HepG2 (cell line): ENCODE measurements around the gene NTF3. TPM values are rescaled to one million over a fixed set of nuclear protein-coding genes. Genes with fewer than 3 reads are reported as not detected.

ENCODE experiments used
- ATAC-seq: fragments of 200-7000 bp; cut with Tn5 transposase; 3 replicates; pipeline ENCODE4 v1.9.1; 2020; ENCODE audit warnings: mild to moderate bottlenecking, moderate library complexity
- BruUV-seq: library from RNA; stranded (reverse); fragments of 400-500 nt; replicated peaks from 2 replicates; lab custom pipeline; 2021; lab: Mats Ljungman, UMichigan
- CTCF ChIA-PET: fragments of 300-600 bp; formaldehyde crosslinking; extraction: SDS; loops from one replicate; lab custom pipeline; 2021; ENCODE audit warnings: low total read pairs, inconsistent platforms, low intra/inter-chr PET ratio; lab: Yijun Ruan, JAX
- POLR2A ChIA-PET: fragments of 350-600 bp; sonication (Branson Sonifier 250); formaldehyde crosslinking; loops from one replicate; lab custom pipeline; 2020; ENCODE audit warnings: antibody characterized with exemption, inconsistent platforms; lab: Yijun Ruan, JAX
- DNase-seq: peaks from one replicate; pipeline ENCODE4 v3.0.0-alpha.2; 2015; ENCODE audit warnings: low spot score
- FAIRE-seq: peaks from 3 replicates; lab custom pipeline; 2011; peaks lifted over from hg19 to GRCh38; lab: Jason Lieb, UNC
- H2AFZ ChIP-seq: one replicate; pipeline ENCODE4 v1.6.1; 2011; ENCODE audit warnings: low read length, inconsistent platforms
- H3K27ac ChIP-seq: fragments of 300-600 bp; 3 replicates; pipeline ENCODE4 v1.8.0; 2011; ENCODE audit warnings: mixed run types, mild to moderate bottlenecking, mixed read lengths, low read length, inconsistent platforms; ENCODE audit not compliant: insufficient read depth; ENCODE audit errors: extremely low read length
- H3K27me3 ChIP-seq, 2 experiments: fragments of 200-600 bp in 1 of 2; 2 replicates in 1 of 2; 3 replicates in 1 of 2; pipeline versions ENCODE4 v1.6.0 to v1.8.0; 2011; ENCODE audit warnings: low read length in 2 of 2, mild to moderate bottlenecking in 2 of 2, moderate library complexity in 2 of 2, inconsistent platforms in 1 of 2; ENCODE audit not compliant: insufficient read depth in 2 of 2, control insufficient read depth in 1 of 2
- H3K36me3 ChIP-seq, 2 experiments: fragments of 200-600 bp in 1 of 2; replicated peaks in 1 of 2; 2 replicates in 1 of 2; 3 replicates in 1 of 2; pipeline versions ENCODE4 v1.5.1 to v1.8.0; 2011; ENCODE audit warnings: low read length in 2 of 2, inconsistent platforms in 1 of 2; ENCODE audit not compliant: insufficient read depth in 2 of 2, control insufficient read depth in 1 of 2
- H3K4me1 ChIP-seq: 2 replicates; pipeline ENCODE4 v1.5.1; 2012; ENCODE audit warnings: low read length, inconsistent platforms; ENCODE audit not compliant: insufficient read depth
- H3K4me2 ChIP-seq: 2 replicates; pipeline ENCODE4 v1.6.0; 2011; ENCODE audit warnings: low read depth, low read length, inconsistent platforms
- H3K4me3 ChIP-seq, 3 experiments: fragments of 200-600 bp in 1 of 3; sonication (generic), shearing (Covaris generic) in 1 of 3; replicated peaks in 1 of 3; 2 replicates each; pipeline ENCODE4 v1.5.1; 2011 to 2016; ENCODE audit warnings: low read length in 3 of 3, inconsistent platforms in 2 of 3, low read depth in 2 of 3, mild to moderate bottlenecking in 2 of 3, control low read depth in 1 of 3, mixed read lengths in 1 of 3; ENCODE audit not compliant: insufficient read depth in 1 of 3
- H3K79me2 ChIP-seq: one replicate; pipeline ENCODE4 v1.6.1; 2011; ENCODE audit warnings: low read length, inconsistent platforms; ENCODE audit not compliant: insufficient read depth
- H3K9ac ChIP-seq: 2 replicates; pipeline ENCODE4 v1.6.0; 2011; ENCODE audit warnings: mild to moderate bottlenecking, low read depth, low read length, inconsistent platforms; ENCODE audit not compliant: insufficient read depth
- H3K9me3 ChIP-seq: 2 replicates; pipeline ENCODE4 v1.5.1; 2012; ENCODE audit warnings: mild to moderate bottlenecking, low read length
- H4K20me1 ChIP-seq: 2 replicates; pipeline ENCODE4 v1.6.0; 2011; ENCODE audit warnings: inconsistent platforms, mild to moderate bottlenecking, low read length, moderate library complexity; ENCODE audit not compliant: insufficient read depth
- ARID2 ChIP-seq: sonication (generic); formaldehyde crosslinking; IDR thresholded peaks from 2 replicates; pipeline ENCODE4 v1.8.1; 2022; ENCODE audit warnings: mild to moderate bottlenecking, missing genetic modification reagents, borderline replicate concordance
- ATF5 ChIP-seq: sonication (generic); formaldehyde crosslinking; IDR thresholded peaks from 2 replicates; pipeline ENCODE4 v1.4.0; 2020; ENCODE audit warnings: mild to moderate bottlenecking, low read depth, missing genetic modification reagents
- BORCS8-MEF2B ChIP-seq: sonication (generic); formaldehyde crosslinking; IDR thresholded peaks from 2 replicates; pipeline ENCODE4 v1.8.0; 2022; ENCODE audit warnings: mild to moderate bottlenecking, missing genetic modification reagents
- BRF2 ChIP-seq: sonication (generic); formaldehyde crosslinking; IDR thresholded peaks from 2 replicates; pipeline ENCODE4 v1.8.1; 2022; ENCODE audit warnings: mild to moderate bottlenecking, missing genetic modification reagents
- FOSL1 ChIP-seq: sonication (generic); formaldehyde crosslinking; IDR thresholded peaks from 2 replicates; pipeline ENCODE4 v1.9.0; 2021; ENCODE audit warnings: missing genetic modification reagents, borderline replicate concordance
- NPAS2 ChIP-seq: sonication (generic); formaldehyde crosslinking; IDR thresholded peaks from 2 replicates; pipeline ENCODE4 v1.8.0; 2022; ENCODE audit warnings: mild to moderate bottlenecking, missing genetic modification reagents, borderline replicate concordance
- SP1 ChIP-seq, 2 experiments: fragments of 450-650 bp in 1 of 2; sonication (generic) in 1 of 2; formaldehyde crosslinking in 1 of 2; IDR thresholded peaks; 2 replicates each; pipeline versions ENCODE4 v1.4.0 to v1.6.1; 2016 to 2020; ENCODE audit warnings: missing genetic modification reagents in 1 of 2
- SYNCRIP ChIP-seq: fragments of 200-400 bp; formaldehyde crosslinking; IDR thresholded peaks from 2 replicates; pipeline ENCODE4 v1.6.1; 2018; ENCODE audit warnings: mild to moderate bottlenecking, low read depth, low read length; ENCODE audit not compliant: insufficient read depth
- THRA ChIP-seq: sonication (generic); formaldehyde crosslinking; IDR thresholded peaks from 2 replicates; pipeline ENCODE4 v1.4.0; 2020; ENCODE audit warnings: missing genetic modification reagents, borderline replicate concordance
- XBP1 ChIP-seq: sonication (generic); formaldehyde crosslinking; IDR thresholded peaks from 2 replicates; pipeline ENCODE4 v1.5.0; 2020; ENCODE audit warnings: missing genetic modification reagents
- ZNF576 ChIP-seq: sonication (generic); formaldehyde crosslinking; IDR thresholded peaks from 2 replicates; pipeline ENCODE4 v1.4.0; 2020; ENCODE audit warnings: mild to moderate bottlenecking, missing genetic modification reagents
- ZNF740 ChIP-seq: sonication (generic); formaldehyde crosslinking; IDR thresholded peaks from 2 replicates; pipeline ENCODE4 v1.4.0; 2020; ENCODE audit warnings: missing genetic modification reagents
- ZNF816 ChIP-seq: sonication (generic); formaldehyde crosslinking; IDR thresholded peaks from 2 replicates; pipeline ENCODE4 v1.8.0; 2022; ENCODE audit warnings: missing genetic modification reagents, mild to moderate bottlenecking, borderline replicate concordance
- ZNF878 ChIP-seq: sonication (generic); formaldehyde crosslinking; IDR thresholded peaks from 2 replicates; pipeline ENCODE4 v1.8.1; 2023; ENCODE audit warnings: mild to moderate bottlenecking, missing genetic modification reagents, moderate library complexity
- WGBS: methylation state at CpG from one replicate; pipeline ENCODE4 v1.1.6; 2017; ENCODE audit warnings: low lambda C conversion rate; 5-methylcytosine and 5-hydroxymethylcytosine counted together
- in situ Hi-C: cut with HindIII; loops from 2 replicates; pipeline ENCODE4 v1.10.0; 2017; ENCODE audit warnings: low pct_unique_long_range_greater_than_20kb; ENCODE audit not compliant: extremely low pct_ligation_motif_present
- intact Hi-C: fragments of 100-400 bp; cut with micrococcal nuclease; formaldehyde crosslinking; loops from one replicate; pipeline ENCODE4 v1.10.0; 2022; ENCODE audit not compliant: unreplicated experiment
- polyA plus RNA-seq, 8 experiments: library from polyadenylated mRNA; depleted of rRNA in 3 of 8; stranded (reverse) in 7 of 8; unstranded in 1 of 8; fragments of >200 nt; fragmentation: Illumina TruSeq in 4 of 8; extraction: Trizol in 4 of 8; gene quantifications; 2 replicates each; pipeline versions ENCODE4 v1.2.1 to v1.2.3, GENCODE V29; 2011 to 2016; ENCODE audit warnings: low read depth in 4 of 8, missing spikeins in 1 of 8, mixed read lengths in 1 of 8; ENCODE audit not compliant: insufficient read depth in 1 of 8
- total RNA-seq, 5 experiments: library from RNA; depleted of rRNA; stranded (reverse); fragments of >200 nt; fragmentation: Illumina TruSeq; extraction: Trizol; gene quantifications; 2 replicates each; pipeline ENCODE4 v1.2.3, GENCODE V29; 2016; ENCODE audit warnings: low read depth in 1 of 5
- TF ChIP-seq, protein P1 (sequence below): IDR thresholded peaks from 2 replicates; pipeline ENCODE4 v1.6.1; 2016; ENCODE audit warnings: low read depth

The NTF3 gene
- total and polyA plus RNA-seq, 2 of the 13 experiments (the other 11 are each of a cell fraction or from before 2014, with no cell fraction given), result not detected

GRCh38 chr12:5444520-5444919 lies 12.6 kb downstream of the NTF3 start:
- DNase-seq (no peak), ATAC-seq (no peak), FAIRE-seq (no peak)
- Histone ChIP-seq H3K4me2 (no peak overlapping the region), H3K27me3 (peaks cover under 1 to 20% of the 10 kb centered on the region in 2 experiments; a peak in 4 of 5 replicates), H3K27ac (no peak overlapping the region), H3K4me1 (no peaks in the 10 kb centered on the region), H3K9ac (no peak overlapping the region), H3K79me2 (no peaks in the 10 kb centered on the region), H3K36me3 (no peaks in the 10 kb centered on the region), H4K20me1 (no peaks in the 10 kb centered on the region), H2AFZ (no peak overlapping the region), H3K4me3 (no peak overlapping the region), H3K9me3 (no peaks in the 10 kb centered on the region)
- POLR2A ChIA-PET, result no interaction called here
- in situ Hi-C loops (loop anchor here (5.0 kb wide), 2 partner anchors 242 to 422 kb away; no protein-coding TSS in a partner anchor), intact Hi-C loops (no loop called here)
- under 1% methylated on average over 6 of the region's 6 CpGs for WGBS
- CTCF ChIA-PET, result no interaction called here
- BruUV-seq, result no TSS peak
- no peak for TF ChIP-seq THRA (CRISPR knock-in tag)
- TF ChIP-seq ZNF740 (CRISPR knock-in tag), result no peak
- TF ChIP-seq FOSL1 (CRISPR knock-in tag), result no peak
- TF ChIP-seq ZNF878 (CRISPR knock-in tag), result no peak
- no peak for TF ChIP-seq BRF2
- TF ChIP-seq ZNF576 (CRISPR knock-in tag), result no peak
- TF ChIP-seq NPAS2, result no peak
- no peak for TF ChIP-seq BORCS8-MEF2B
- no peak for TF ChIP-seq SYNCRIP
- TF ChIP-seq SP1 (IDR thresholded peaks at IDR 0.05), result no peak
- TF ChIP-seq SP1 (CRISPR knock-in tag; IDR thresholded peaks at IDR 0.05), result no peak
- TF ChIP-seq ARID2 (CRISPR knock-in tag), result no peak
- no peak for TF ChIP-seq ATF5 (CRISPR knock-in tag)
- TF ChIP-seq XBP1 (CRISPR knock-in tag), result no peak
- TF ChIP-seq, protein P1, sequence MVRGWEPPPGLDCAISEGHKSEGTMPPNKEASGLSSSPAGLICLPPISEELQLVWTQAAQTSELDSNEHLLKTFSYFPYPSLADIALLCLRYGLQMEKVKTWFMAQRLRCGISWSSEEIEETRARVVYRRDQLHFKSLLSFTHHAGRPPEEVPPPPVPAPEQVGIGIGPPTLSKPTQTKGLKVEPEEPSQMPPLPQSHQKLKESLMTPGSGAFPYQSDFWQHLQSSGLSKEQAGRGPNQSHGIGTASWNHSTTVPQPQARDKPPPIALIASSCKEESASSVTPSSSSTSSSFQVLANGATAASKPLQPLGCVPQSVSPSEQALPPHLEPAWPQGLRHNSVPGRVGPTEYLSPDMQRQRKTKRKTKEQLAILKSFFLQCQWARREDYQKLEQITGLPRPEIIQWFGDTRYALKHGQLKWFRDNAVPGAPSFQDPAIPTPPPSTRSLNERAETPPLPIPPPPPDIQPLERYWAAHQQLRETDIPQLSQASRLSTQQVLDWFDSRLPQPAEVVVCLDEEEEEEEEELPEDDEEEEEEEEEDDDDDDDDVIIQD (CRISPR knock-in tag), result no peak
- no peak for TF ChIP-seq ZNF816 (CRISPR knock-in tag)
- TF ChIP-seq, all 625 proteins: peak for 0
